ENCODE results near the gene TAF1D.
A peak's percentile ranks its signal among the peaks of the same experiment; 100 is the strongest.
"Not testable (repeated sequence)": the region's sequence is repeated elsewhere in the genome, so short reads cannot be mapped to it uniquely, and the experiment has no call there.

Gene TAF1D

GRCh38 chr11:93741094-93741881 lies at the start of gene TAF1D, which contains the start of gene C11orf54:
Gene TAF1D, minus strand, starts transcription at chr11:93741495. Its CDS starts 2,191 bp downstream, at chr11:93739304.
Gene C11orf54, plus strand, starts transcription at chr11:93741672. Its CDS starts 5,722 bp downstream, at chr11:93747394.
- no peak for TF ChIP-seq CTCF (IDR thresholded peaks at IDR 0.05; ENCODE audit: insufficient read depth, low read depth, low read length, missing control alignments)
- peak; percentile 99 for DNase-seq (ENCODE audit: low read depth)

GRCh38 chr11:93784935-93785360 lies 43.7 kb upstream of the TAF1D start:
- peak; percentile 46 for DNase-seq (ENCODE audit: low read depth)
- peak overlapping the region; percentile 96 for H3K4me3 ChIP-seq (ENCODE audit: low read depth, low read length)
- TF ChIP-seq CTCF (IDR thresholded peaks at IDR 0.05; ENCODE audit: insufficient read depth, low read depth, low read length, missing control alignments) = no peak

More at GRCh38 chr11:93741094-93741881, at the start of gene TAF1D, which contains the start of gene C11orf54:
- peak within 1 kb of the TSS; percentile 91 for H3K4me3 ChIP-seq (ENCODE audit: low read depth, low read length)

GRCh38 chr11:93784145-93784934 lies 43.0 kb upstream of the TAF1D start, which contains the start of gene MED17:
Gene MED17, plus strand, starts transcription at chr11:93784282. Its CDS starts 232 bp downstream, at chr11:93784514.
- TF ChIP-seq CTCF (IDR thresholded peaks at IDR 0.05; ENCODE audit: insufficient read depth, low read depth, low read length, missing control alignments) = peak; percentile 39
- H3K4me3 ChIP-seq (ENCODE audit: low read depth, low read length) = peak within 1 kb of the TSS; percentile 96
- DNase-seq (ENCODE audit: low read depth) = peak; percentile 93

- no peak for DNase-seq (ENCODE audit: low read depth)
- no peak for TF ChIP-seq CTCF (IDR thresholded peaks at IDR 0.05; ENCODE audit: insufficient read depth, low read depth, low read length, missing control alignments)
- H3K4me3 ChIP-seq (ENCODE audit: low read depth, low read length) = peak overlapping the region; percentile 96
Measured at GRCh38 chr11:93783765-93784144, 42.5 kb upstream of the TAF1D start.

GRCh38 chr11:93783362-93783761 lies 42.1 kb upstream of the TAF1D start:
- no peak for DNase-seq (ENCODE audit: low read depth)
- TF ChIP-seq CTCF (IDR thresholded peaks at IDR 0.05; ENCODE audit: insufficient read depth, low read depth, low read length, missing control alignments) = no peak

GRCh38 chr11:93775289-93775688 lies 34.0 kb upstream of the TAF1D start:
- TF ChIP-seq CTCF (IDR thresholded peaks at IDR 0.05; ENCODE audit: insufficient read depth, low read depth, low read length, missing control alignments) = peak; percentile 24
- DNase-seq (ENCODE audit: low read depth) = no peak
- H3K4me3 ChIP-seq (ENCODE audit: low read depth, low read length) = no peak overlapping the region

More at GRCh38 chr11:93783362-93783761, 42.1 kb upstream of the TAF1D start:
- H3K4me3 ChIP-seq (ENCODE audit: low read depth, low read length) = peak overlapping the region; percentile 96

- not testable (repeated sequence) for DNase-seq (ENCODE audit: low read depth); H3K4me3 ChIP-seq (ENCODE audit: low read depth, low read length)
Measured at GRCh38 chr11:93774560-93774959, 33.3 kb upstream of the TAF1D start.

All from GM12865 (cell line).